Breast epithelium (tissue), 3 donors: ENCODE measurements around the gene SPACA5B.

ENCODE experiments used
- CTCF ChIP-seq, 3 donors: fragments of 450-650 bp; IDR thresholded peaks; one replicate each; pipeline ENCODE4 v1.5.1; 2016 to 2017; ENCODE audit warnings: antibody characterized with exemption in 3 of 3, mild to moderate bottlenecking in 3 of 3, moderate library complexity in 3 of 3
- POLR2A ChIP-seq: fragments of 450-650 bp; IDR thresholded peaks from one replicate; pipeline ENCODE4 v1.6.1; 2016; ENCODE audit warnings: antibody characterized with exemption, mild to moderate bottlenecking, moderate library complexity
- POLR2AphosphoS5 ChIP-seq, 3 donors: sonication (generic); formaldehyde crosslinking; IDR thresholded peaks; one replicate each; pipeline ENCODE4 v1.6.1; 2017; ENCODE audit warnings: antibody characterized with exemption in 3 of 3

- TF ChIP-seq CTCF (IDR thresholded peaks at IDR 0.05) = no peak
- no peak for TF ChIP-seq POLR2A
- no peak for TF ChIP-seq POLR2AphosphoS5 (IDR thresholded peaks at IDR 0.05)
These were observed 27.5 kb upstream of the SPACA5B start for GRCh38 chrX:48102874-48103374.
